Measurements from ENCODE around the gene RNF144A.

GRCh38 chr2:6923319-6923718, 6.1 kb downstream of the RNF144A start:
- TF ChIP-seq POLR2A (IDR thresholded peaks at IDR 0.05) (no peak), CTCF (IDR thresholded peaks at IDR 0.05) (no peak)

Measured in ovary (tissue), 3 donors.